GM18519 (cell line): Measurements from ENCODE around the gene PYGB.
"Not testable (repeated sequence)": the region's sequence is repeated elsewhere in the genome, so short reads cannot be mapped to it uniquely, and the experiment has no call there.

Experiments used
- ATAC-seq: cut with Tn5 transposase; IDR thresholded peaks from one replicate; pipeline ENCODE4 v1.9.1; 2021; ENCODE audit warnings: mild to moderate bottlenecking, moderate library complexity; ENCODE audit not compliant: unreplicated experiment, low FRiP score

The PYGB gene

DNA sequence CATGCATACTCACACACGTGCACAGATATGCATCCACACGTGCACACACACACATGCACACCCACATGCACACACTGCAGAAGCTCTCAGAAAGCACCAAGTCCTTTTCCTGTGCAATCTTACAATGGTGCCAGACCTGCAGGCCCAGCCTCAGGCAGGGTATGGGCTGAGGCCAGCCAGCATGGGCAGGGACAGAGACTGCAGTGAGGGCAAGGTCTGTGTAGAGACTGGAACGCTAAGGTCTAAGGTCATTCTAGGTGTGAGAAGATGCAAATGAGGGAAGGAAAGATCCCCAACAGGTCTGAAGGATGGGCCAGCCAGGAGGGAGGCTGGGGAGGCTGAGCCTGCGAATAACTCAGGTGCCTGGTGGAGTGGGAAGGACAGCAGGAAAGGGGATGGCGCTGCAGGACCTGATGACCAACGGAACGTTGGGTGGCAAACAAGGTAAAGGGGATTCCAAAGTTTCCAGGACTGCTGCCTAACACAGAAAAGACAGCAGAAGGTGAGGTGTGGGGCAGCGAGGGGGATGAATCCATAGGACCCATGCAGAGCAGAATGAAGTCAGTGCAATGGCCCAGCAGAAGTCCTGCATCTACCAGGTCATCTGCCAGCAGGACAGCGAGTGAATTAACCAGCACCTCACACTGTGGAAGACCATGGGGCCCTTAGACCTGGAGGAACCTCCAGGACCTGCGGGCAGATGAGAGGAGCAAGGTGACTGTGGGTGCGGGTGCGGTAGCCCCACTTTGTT lies 75.8 kb downstream of the PYGB start:
- ATAC-seq: no peak

DNA sequence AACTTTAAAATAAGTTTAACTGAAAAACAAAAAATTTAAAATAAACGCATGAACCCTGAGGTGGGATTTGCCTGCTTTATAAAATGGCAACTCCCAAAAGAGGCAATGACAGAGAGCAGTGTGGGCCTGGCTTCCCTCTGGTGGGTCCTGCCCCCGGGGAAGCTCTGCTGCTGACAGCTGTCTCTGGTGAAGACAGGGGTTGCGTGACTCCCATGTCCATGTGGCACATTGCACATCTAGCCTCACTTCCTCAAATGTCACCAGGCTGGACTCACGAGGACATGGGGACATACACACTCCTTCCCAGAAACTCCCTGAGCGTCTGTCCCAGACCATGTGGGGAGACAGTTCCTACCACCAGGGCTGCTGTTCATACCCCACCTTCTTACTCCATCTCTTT lies 76.5 kb downstream of the PYGB start:
- ATAC-seq: no peak

DNA sequence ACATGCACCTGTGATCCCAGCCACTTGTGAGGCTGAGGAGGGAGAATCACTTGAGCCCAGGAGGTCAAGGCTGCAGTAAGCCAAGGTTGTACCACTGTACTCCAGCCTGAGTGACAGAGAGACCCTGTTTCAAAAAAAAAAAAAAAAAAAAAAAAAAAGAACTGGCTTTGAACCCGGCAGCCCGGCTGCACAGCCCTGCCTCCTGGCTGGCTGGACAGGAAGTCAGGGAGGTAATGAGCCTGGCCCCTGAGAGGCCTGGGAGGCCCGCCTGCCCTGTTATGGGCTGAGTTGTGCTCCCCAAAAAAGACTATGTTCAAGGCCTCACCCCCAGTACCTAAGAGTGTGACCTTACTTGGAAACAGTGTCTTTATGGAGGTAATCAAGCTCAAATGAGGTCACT lies 77.2 kb downstream of the PYGB start:
- ATAC-seq: no peak

DNA sequence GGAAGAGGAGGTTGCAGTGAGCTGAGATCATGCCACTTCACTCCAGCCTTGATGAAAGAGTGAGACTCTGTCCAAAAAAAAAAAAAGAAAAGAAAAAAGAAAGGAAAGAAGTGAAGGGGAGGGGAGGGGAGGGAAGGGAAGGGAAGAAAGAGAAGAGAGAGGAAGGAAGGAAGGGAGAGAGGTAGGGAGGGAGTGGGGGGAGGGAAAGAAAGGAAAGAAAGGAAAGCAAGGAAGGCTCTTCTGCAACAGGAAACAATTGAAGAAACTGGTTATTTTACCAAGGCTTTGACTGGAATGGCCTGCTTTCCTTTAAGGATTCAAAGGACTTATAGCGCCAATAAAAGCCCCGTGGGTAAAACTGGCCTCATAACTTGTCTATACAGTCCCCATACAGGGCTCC lies 78.1 kb downstream of the PYGB start:
- no peak for ATAC-seq

DNA sequence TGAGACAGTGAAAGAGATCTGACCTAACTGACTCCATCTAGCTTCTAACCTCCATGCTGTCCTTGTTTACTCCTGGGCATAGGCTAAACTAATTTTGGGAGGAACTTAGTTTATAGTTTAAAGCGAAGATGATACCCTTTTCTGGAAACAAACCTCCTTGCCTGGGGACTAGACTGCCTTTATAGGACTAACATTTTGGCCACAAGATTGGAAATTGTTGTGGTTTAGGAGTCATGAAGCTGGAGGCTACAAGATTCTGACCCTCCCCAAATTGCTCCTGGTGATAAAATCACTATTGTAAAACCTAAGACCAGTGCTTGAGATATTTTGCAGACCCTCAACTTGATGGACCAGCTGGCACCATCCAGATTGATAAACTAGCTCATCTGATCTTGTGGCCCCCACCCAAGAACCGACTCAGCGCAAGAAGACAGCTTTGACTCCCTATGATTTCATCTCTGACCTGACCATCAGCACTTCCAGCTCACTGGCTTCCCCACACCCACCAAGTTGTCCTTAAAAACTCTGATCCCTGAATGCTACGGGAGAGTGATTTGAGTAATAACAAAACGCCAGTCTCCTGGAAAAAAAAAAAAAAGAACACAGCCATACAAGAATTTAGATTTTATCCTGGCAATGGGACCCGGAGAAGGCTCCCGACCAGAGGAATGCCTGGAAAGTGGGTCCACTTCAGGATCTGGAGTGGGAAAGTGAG lies 79.8 kb downstream of the PYGB start:
- ATAC-seq: no peak

DNA sequence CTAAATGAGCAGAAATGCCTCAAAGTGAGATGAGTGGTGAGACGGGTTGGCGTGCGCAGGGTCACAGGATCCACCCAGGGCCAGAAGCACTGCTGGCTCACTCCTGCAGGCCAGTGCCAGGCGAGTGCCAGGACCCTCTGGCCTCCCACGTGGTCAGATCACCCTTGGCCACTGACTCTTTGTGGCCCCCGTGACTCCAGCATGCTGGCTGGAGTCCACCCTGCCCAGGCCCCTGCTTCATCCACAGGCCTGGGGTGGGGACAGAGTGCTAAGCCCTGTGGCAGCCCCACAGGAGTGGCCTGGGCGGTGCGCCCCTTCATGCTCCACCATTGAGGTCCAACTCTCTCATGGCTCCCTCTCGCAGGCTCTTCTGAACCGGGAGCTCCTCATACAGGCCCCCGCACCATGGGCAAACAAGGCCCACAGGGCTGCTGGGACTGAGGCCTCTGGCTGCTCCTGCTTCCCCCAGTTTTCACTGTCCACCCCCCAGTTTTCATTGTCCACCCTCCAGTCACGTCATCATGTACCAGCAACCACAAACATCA lies 81.1 kb downstream of the PYGB start:
- ATAC-seq: no peak

DNA sequence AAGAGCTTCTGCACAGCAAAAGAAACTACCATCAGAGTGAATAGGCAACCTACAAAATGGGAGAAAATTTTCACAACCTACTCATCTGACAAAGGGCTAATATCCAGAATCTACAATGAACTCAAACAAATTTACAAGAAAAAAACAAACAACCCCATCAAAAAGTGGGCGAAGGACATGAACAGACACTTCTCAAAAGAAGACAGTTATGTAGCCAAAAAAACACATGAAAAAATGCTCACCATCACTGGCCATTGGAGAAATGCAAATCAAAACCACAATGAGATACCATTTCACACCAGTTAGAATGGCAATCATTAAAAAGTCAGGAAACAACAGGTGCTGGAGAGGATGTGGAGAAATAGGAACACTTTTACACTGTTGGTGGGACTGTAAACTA lies 87.1 kb downstream of the PYGB start:
- ATAC-seq: not testable (repeated sequence)

DNA sequence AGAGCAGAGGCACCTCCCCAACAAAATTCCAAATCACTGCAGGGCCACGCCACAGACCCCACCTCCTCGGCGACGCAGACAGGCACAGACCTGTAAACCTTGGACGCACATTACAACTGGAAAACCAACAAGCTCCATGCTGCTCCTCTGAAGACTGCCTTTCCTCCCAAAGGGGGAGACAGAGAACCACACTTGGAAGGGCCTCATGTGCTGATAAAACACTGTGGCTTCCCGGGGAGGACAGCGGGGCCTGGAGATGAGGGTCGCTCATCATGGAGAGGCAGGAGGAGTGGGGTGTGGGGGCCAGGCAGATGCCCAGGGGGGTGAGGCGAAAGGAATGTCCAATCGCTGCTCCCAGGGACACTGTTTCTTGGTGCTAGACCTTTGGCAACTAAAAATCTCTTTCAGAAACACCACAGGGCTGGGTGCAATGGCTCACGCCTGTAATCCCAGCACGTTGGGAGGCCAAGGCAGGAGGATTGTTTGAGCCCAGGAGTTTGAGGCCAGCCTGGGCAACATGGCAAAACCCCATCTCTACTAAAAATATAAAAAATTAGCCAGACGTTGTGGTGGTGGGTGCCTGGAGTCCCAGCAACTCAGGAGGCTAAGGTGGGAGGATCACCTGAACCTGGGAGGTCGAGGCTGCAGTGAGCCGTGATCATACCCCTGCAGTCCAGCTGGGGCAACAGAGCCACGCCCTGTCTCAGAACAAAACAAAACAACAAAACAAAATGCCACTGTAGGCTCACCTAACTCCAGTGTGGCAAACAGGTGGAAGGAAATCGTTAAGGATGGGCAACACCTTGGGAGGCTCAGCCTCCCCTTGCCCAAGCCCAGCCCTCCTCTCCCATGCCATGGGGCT lies 88.9 kb downstream of the PYGB start:
- no peak for ATAC-seq

DNA sequence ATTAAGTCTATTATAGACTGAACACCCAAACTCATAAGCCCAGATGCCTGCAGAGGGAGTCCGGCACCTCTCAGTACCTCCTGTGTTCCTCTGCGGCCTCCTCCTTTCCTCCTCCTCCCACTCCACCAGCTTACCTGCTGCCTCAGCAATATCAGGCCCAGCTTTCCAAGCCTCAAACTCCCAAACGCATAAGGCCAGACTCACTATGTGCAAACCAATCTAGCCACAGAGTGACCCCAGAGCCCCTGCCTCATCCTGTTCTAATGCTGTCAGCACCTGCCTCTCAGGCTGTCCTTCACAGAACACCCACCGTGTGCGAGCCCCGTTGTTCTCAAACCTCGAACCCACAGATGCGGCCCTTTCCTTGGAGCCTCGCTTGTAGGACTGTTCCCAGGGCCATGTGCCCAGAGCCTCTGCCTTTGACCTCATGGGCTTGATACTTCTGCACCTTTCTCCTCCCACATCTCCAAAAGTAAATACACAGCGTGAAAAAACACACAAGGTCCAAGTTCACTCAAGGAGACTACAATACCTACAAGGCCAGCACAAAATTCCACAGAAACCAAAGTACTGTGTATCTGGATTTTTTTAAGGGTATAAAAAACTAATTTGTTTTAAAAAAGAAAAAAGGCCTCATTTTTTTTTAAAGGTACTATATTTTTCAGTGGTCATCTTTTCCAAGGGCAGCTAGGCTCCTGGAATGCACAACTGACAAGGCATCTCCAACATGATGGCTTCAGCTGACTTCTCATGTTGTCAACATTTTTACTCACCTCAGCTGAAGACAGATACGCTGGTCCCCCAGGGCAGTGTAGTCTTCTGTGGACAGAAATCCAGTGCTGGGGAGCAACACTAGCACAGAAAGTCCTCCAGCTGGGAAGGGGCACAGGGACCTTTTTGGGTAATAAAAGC lies 90.5 kb downstream of the PYGB start:
- no peak for ATAC-seq

DNA sequence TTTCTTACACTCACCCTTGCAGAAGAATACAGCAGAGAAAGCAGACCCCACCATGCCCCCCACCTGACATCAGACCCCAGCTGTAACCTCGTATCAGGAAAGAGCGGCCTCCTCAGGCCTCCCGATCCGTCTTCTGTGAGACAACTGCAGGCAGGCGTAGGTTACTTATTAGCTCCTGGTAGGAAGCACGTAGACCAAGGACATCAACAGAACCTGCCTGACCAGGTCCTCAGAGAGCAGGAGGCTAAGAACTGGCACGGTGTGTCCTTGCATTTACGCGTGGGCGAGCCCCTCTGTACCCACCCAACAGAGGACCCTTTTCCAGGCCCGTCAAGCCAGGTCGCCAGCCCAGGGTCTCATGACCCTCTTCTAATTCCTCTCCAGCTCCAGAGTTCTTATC lies 91.7 kb downstream of the PYGB start:
- ATAC-seq: no peak

DNA sequence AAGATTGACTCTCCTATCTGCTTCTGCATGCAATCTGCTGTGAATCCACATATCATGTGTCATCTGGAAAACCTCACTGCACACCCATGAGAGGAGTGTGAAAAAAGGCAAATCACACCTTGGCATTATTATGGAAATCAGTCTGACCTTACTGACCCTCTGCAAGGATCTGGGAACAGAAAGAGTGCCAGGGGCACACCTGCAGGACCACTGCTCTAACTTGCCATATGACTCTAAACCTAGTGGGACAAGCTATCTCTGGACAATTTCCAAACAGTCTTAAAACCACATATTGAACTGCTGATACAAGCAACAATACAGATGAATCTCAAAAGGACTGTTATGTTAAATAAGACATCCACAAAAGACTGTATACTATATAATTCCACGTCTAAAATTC lies 92.5 kb downstream of the PYGB start:
- no peak for ATAC-seq

DNA sequence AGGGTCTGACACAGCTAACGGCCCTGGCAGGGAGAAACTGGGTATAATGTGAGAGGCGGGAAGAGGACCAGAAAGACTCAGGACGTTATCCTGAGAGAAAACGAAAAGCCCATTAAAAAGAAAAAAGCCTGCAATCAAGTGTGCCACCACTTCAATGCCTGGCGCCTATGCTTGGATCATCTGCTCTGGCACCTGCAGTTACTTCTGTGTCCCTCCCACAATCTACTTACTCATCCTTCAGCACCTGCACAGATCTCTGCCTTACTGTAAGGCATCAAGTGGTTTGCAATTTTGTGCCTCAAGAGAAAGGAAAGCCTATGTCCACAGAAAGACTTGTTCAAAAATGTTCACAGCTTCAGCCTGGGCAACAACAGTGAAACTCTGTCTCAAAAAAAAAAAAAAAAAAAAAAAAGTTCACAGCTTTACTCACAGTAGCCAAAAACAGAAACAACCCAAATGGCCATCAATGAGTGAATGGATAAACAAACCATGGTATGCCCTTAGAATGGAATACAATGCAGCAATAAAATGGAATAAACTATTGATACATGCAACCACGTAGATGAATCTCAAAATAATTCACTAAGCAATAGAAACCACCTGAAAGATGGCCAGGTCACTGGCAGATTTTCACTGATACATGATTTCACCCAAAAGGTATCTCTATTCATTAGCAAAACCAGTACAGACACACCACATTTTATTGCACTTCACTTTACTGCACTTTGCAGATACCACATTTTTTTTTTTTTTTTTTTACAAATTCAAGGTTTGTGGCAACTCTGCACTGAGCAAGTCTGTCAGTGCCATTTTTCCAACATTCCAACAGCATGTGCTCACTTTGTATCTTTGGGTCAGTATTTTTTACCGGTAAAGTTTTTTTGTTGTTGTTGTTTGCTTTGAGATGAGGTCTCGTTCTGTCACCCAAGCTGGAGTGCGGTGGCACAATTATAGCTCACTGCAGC lies 94.1 kb downstream of the PYGB start:
- no peak for ATAC-seq

DNA sequence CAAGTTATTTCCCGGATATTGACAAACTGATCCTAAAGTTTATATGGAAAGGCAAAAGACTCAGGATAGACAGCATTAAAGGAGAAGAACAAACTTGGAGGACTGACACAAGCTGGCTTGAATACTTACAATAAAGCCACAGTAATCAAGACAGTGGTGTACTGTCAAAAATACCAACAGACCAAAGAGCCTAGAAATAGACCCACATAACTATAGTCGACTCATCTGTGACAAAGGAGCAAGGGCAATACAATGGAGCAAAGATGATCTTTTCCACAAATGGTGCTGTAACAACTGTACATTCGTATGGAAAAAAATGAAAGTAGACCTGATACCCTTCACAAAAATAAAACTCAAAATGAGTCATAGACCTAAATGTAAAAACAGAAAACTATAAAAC lies 96.7 kb downstream of the PYGB start:
- ATAC-seq: no peak

DNA sequence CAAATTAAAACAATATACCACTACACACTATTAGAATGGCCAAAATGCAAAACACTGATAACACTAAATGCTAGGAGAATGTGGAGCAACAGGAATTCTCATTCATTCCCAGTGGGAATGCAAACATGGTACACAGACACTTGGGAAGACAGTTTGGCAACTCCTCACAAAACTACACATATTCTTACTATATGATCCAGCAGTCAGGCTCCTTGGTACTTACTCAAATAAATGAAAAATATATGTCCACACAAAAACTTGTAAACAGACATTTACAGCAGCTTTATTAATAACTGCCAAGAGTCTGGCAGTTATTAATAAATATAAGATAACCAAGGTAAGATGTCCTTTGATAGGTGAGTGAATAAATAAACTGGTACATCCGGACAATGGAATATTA lies 97.8 kb downstream of the PYGB start:
- no peak for ATAC-seq

DNA sequence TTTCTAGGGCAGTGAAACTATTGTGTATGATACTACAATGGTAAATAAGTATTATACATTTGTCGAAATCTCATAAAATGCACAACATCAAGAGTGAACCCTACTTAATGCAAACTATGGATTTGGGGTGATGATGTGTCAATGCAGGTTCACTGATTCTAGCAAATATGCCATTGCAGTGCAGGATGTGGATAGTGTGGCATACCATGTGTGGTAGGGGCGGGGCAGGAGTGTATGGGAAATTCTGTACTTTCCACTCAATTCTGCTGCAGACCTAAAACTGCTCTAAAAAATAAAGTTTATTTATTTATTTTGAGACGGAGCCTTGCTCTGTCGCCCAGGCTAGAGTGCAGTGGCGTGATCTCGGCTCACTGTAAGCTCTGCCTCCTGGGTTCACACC lies 98.5 kb downstream of the PYGB start:
- no peak for ATAC-seq
